HEK293 (cell line): ENCODE results near the gene MAP3K20.
A peak's percentile ranks its signal among the peaks of the same experiment; 100 is the strongest.

Experiments
- CTCF ChIA-PET: fragments of 350-600 bp; formaldehyde crosslinking; extraction: SDS; loops from one replicate; lab custom pipeline; 2021; ENCODE audit warnings: antibody characterized with exemption; lab: Yijun Ruan, JAX
- POLR2A ChIA-PET: fragments of 300-600 bp; formaldehyde crosslinking; extraction: SDS; loops from one replicate; lab custom pipeline; 2020; ENCODE audit warnings: antibody characterized with exemption, inconsistent platforms; lab: Yijun Ruan, JAX
- H3K27ac ChIP-seq: fragments of 200-500 bp; sonication (Bioruptor generic); 2 replicates; pipeline ENCODE4 v1.5.1; 2014; ENCODE audit warnings: low read depth, low read length, control low read depth, inconsistent platforms; ENCODE audit errors: extremely low read depth
- H3K36me3 ChIP-seq, 2 experiments: fragments of 200-500 bp in 1 of 2; sonication (Bioruptor generic) in 1 of 2; 1 replicate in 1 of 2; 2 replicates in 1 of 2; pipeline ENCODE4 v1.5.1; 2014 to 2017; ENCODE audit warnings: inconsistent platforms in 2 of 2, low read length in 2 of 2; ENCODE audit not compliant: control insufficient read depth in 2 of 2, insufficient read depth in 1 of 2
- H3K4me1 ChIP-seq: fragments of 200-500 bp; sonication (Bioruptor generic); 2 replicates; pipeline ENCODE4 v1.5.1; 2014; ENCODE audit warnings: mild to moderate bottlenecking, low read length, inconsistent platforms; ENCODE audit not compliant: control insufficient read depth, insufficient read depth
- H3K4me3 ChIP-seq: 2 replicates; pipeline ENCODE4 v1.5.1; 2011; ENCODE audit warnings: low read depth, mild to moderate bottlenecking, control low read depth, low read length, moderate library complexity
- H3K9me3 ChIP-seq: fragments of 200-500 bp; sonication (Bioruptor generic); 2 replicates; pipeline ENCODE4 v1.5.1; 2014; ENCODE audit warnings: low read depth, low read length, inconsistent platforms; ENCODE audit not compliant: control insufficient read depth, insufficient read depth
- CTCF ChIP-seq: fragments of 450-650 bp; formaldehyde crosslinking; IDR thresholded peaks from 2 replicates; pipeline ENCODE4 v1.5.1; 2016; ENCODE audit warnings: missing biosample characterization, missing genetic modification characterization
- INSM2 ChIP-seq: fragments of 450-650 bp; formaldehyde crosslinking; IDR thresholded peaks from 2 replicates; pipeline ENCODE4 v1.5.1; 2016; ENCODE audit warnings: missing biosample characterization, missing genetic modification characterization
- MZF1 ChIP-seq: fragments of 450-650 bp; formaldehyde crosslinking; IDR thresholded peaks from 2 replicates; pipeline ENCODE4 v1.5.1; 2017; ENCODE audit warnings: missing biosample characterization, missing genetic modification characterization, borderline replicate concordance
- OSR2 ChIP-seq: fragments of 450-650 bp; formaldehyde crosslinking; IDR thresholded peaks from 2 replicates; pipeline ENCODE4 v1.5.1; 2016; ENCODE audit warnings: missing biosample characterization, missing genetic modification characterization
- OVOL3 ChIP-seq: fragments of 450-650 bp; formaldehyde crosslinking; IDR thresholded peaks from 2 replicates; pipeline ENCODE4 v1.5.1; 2016; ENCODE audit warnings: missing biosample characterization, missing genetic modification characterization
- SP2 ChIP-seq: fragments of 450-650 bp; formaldehyde crosslinking; IDR thresholded peaks from 2 replicates; pipeline ENCODE4 v1.5.1; 2016; ENCODE audit warnings: missing biosample characterization, missing genetic modification characterization
- ZBTB48 ChIP-seq: fragments of 450-650 bp; formaldehyde crosslinking; IDR thresholded peaks from 2 replicates; pipeline ENCODE4 v1.5.1; 2016; ENCODE audit warnings: missing biosample characterization, missing genetic modification characterization
- ZEB2 ChIP-seq: fragments of 450-650 bp; formaldehyde crosslinking; IDR thresholded peaks from 2 replicates; pipeline ENCODE4 v1.5.1; 2016; ENCODE audit warnings: missing biosample characterization, missing genetic modification characterization
- ZNF10 ChIP-seq: fragments of 450-650 bp; formaldehyde crosslinking; IDR thresholded peaks from 2 replicates; pipeline ENCODE4 v1.5.1; 2017; ENCODE audit warnings: missing biosample characterization, missing genetic modification characterization
- ZNF138 ChIP-seq: fragments of 450-650 bp; formaldehyde crosslinking; IDR thresholded peaks from 2 replicates; pipeline ENCODE4 v1.5.1; 2016; ENCODE audit warnings: missing biosample characterization, missing genetic modification characterization, borderline replicate concordance
- ZNF146 ChIP-seq: fragments of 450-650 bp; formaldehyde crosslinking; IDR thresholded peaks from 2 replicates; pipeline ENCODE4 v1.5.1; 2016; ENCODE audit warnings: missing biosample characterization, missing genetic modification characterization
- ZNF175 ChIP-seq: fragments of 450-650 bp; formaldehyde crosslinking; IDR thresholded peaks from 2 replicates; pipeline ENCODE4 v1.5.1; 2016; ENCODE audit warnings: missing biosample characterization, missing genetic modification characterization
- ZNF211 ChIP-seq: fragments of 450-650 bp; formaldehyde crosslinking; IDR thresholded peaks from 2 replicates; pipeline ENCODE4 v1.5.1; 2016; ENCODE audit warnings: low read depth, missing biosample characterization, missing genetic modification characterization
- ZNF335 ChIP-seq: fragments of 450-650 bp; formaldehyde crosslinking; conservative IDR thresholded peaks from 2 replicates; pipeline ENCODE4 v1.5.1; 2016; ENCODE audit warnings: missing biosample characterization, missing genetic modification characterization
- ZNF354C ChIP-seq: fragments of 450-650 bp; formaldehyde crosslinking; IDR thresholded peaks from 2 replicates; pipeline ENCODE4 v1.5.1; 2016; ENCODE audit warnings: missing biosample characterization, missing genetic modification characterization, low read depth, borderline replicate concordance
- ZNF362 ChIP-seq: fragments of 450-650 bp; formaldehyde crosslinking; IDR thresholded peaks from 2 replicates; pipeline ENCODE4 v1.5.1; 2016; ENCODE audit warnings: missing biosample characterization, missing genetic modification characterization
- ZNF366 ChIP-seq: fragments of 450-650 bp; formaldehyde crosslinking; conservative IDR thresholded peaks from 2 replicates; pipeline ENCODE4 v1.5.1; 2016; ENCODE audit warnings: missing biosample characterization, missing genetic modification characterization
- ZNF473 ChIP-seq: fragments of 450-650 bp; formaldehyde crosslinking; IDR thresholded peaks from 2 replicates; pipeline ENCODE4 v1.5.1; 2017; ENCODE audit warnings: missing biosample characterization, missing genetic modification characterization
- ZNF555 ChIP-seq: fragments of 450-650 bp; formaldehyde crosslinking; conservative IDR thresholded peaks from 2 replicates; pipeline ENCODE4 v1.5.1; 2017; ENCODE audit warnings: missing biosample characterization, mild to moderate bottlenecking, missing genetic modification characterization, inconsistent platforms
- ZNF585B ChIP-seq: fragments of 450-650 bp; formaldehyde crosslinking; IDR thresholded peaks from 2 replicates; pipeline ENCODE4 v1.5.1; 2016; ENCODE audit warnings: missing biosample characterization, missing genetic modification characterization
- ZNF610 ChIP-seq: fragments of 450-650 bp; formaldehyde crosslinking; IDR thresholded peaks from 2 replicates; pipeline ENCODE4 v1.5.1; 2016; ENCODE audit warnings: missing biosample characterization, missing genetic modification characterization, borderline replicate concordance
- ZNF660 ChIP-seq: fragments of 450-650 bp; IDR thresholded peaks from 2 replicates; pipeline ENCODE4 v1.5.1; 2018; ENCODE audit warnings: missing biosample characterization, mild to moderate bottlenecking, missing genetic modification characterization
- ZNF670 ChIP-seq: fragments of 450-650 bp; formaldehyde crosslinking; IDR thresholded peaks from 2 replicates; pipeline ENCODE4 v1.5.1; 2016; ENCODE audit warnings: missing biosample characterization, missing genetic modification characterization, low read depth
- ZNF677 ChIP-seq: fragments of 450-650 bp; IDR thresholded peaks from 2 replicates; pipeline ENCODE4 v1.5.0; 2018; ENCODE audit warnings: missing biosample characterization, mild to moderate bottlenecking, missing genetic modification characterization, moderate library complexity
- ZNF76 ChIP-seq: fragments of 450-650 bp; formaldehyde crosslinking; IDR thresholded peaks from 2 replicates; pipeline ENCODE4; 2016; ENCODE audit warnings: low read depth, missing biosample characterization, missing genetic modification characterization, borderline replicate concordance
- ZNF776 ChIP-seq: fragments of 450-650 bp; formaldehyde crosslinking; IDR thresholded peaks from 2 replicates; pipeline ENCODE4 v1.5.0; 2017; ENCODE audit warnings: missing biosample characterization, missing genetic modification characterization, borderline replicate concordance
- ZSCAN16 ChIP-seq: fragments of 450-650 bp; formaldehyde crosslinking; IDR thresholded peaks from 2 replicates; pipeline ENCODE4 v1.5.1; 2016; ENCODE audit warnings: missing biosample characterization, missing genetic modification characterization
- ZXDB ChIP-seq: fragments of 450-650 bp; formaldehyde crosslinking; IDR thresholded peaks from 2 replicates; pipeline ENCODE4 v1.5.1; 2016; ENCODE audit warnings: missing biosample characterization, missing genetic modification characterization
- TF ChIP-seq, protein P1 (sequence below): fragments of 450-650 bp; formaldehyde crosslinking; IDR thresholded peaks from 2 replicates; pipeline ENCODE4 v1.5.1; 2016; ENCODE audit warnings: missing biosample characterization, missing genetic modification characterization
- TF ChIP-seq, protein P2 (sequence below): fragments of 450-650 bp; formaldehyde crosslinking; IDR thresholded peaks from 2 replicates; pipeline ENCODE4 v1.5.1; 2017; ENCODE audit warnings: missing biosample characterization, missing genetic modification characterization

The MAP3K20 gene

DNA sequence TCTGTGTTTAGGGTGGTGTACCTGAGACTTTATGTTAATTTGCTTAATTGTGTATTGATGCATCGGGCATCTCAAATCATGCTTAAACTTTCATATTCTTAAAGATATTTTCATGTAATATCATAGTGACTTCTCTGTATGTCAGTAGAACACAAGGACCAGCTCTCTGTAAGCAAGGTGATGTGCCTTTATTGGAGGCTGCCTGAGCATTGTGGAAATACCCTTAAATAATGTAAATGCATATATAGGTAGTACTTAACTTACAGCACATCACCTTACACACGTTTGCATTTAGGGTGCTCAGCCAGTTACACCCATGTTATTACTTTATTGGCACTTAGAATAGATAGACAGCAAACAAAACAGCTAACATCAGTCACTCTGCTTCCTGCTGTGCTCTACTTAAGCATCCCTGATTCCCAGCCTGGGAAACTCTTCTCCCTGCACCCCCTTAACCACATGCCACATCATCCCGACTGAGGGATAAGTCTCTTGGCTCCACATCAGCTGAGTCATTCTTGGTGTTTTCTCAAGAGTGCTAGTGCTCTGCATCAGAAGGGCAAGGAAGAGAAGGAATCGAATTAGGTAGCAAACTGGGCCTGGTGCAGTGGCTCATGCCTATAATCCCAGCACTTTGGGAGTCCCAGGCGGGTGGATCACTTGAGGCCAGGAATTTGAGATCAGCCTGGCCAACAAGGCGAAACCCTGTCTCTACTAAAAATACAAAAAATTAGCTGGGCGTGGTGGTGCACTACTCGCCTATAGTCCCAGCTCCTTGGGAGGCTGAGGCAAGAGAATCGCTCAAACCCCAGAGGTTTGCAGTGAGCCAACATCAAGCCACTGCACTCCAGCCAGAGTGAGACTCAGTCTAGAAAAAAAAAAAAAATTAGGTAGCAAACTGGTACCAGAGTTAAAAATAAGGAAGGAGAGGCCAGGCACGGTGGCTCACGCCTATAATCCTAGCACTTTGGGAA lies 108.7 kb downstream of the MAP3K20 start (continued):
- TF ChIP-seq, protein P1, sequence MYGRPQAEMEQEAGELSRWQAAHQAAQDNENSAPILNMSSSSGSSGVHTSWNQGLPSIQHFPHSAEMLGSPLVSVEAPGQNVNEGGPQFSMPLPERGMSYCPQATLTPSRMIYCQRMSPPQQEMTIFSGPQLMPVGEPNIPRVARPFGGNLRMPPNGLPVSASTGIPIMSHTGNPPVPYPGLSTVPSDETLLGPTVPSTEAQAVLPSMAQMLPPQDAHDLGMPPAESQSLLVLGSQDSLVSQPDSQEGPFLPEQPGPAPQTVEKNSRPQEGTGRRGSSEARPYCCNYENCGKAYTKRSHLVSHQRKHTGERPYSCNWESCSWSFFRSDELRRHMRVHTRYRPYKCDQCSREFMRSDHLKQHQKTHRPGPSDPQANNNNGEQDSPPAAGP (tag by site-specific recombination): peak; percentile 52; the same call in 1 of the 2 replicates
- no peak for TF ChIP-seq CTCF (tag by site-specific recombination)
- no peak for TF ChIP-seq ZNF354C (tag by site-specific recombination)
- peak; percentile 55 for TF ChIP-seq OSR2 (tag by site-specific recombination)
- TF ChIP-seq ZSCAN16 (tag by site-specific recombination): no peak
- no peak for TF ChIP-seq INSM2
- TF ChIP-seq ZBTB48 (tag by site-specific recombination): peak; percentile 70; the same call in 1 of the 2 replicates
- no peak for TF ChIP-seq MZF1 (tag by site-specific recombination)
- TF ChIP-seq ZNF76: no peak
- TF ChIP-seq ZNF335: 0 out of 2 replicates have a peak, but pooled peaks have one; percentile 20
- TF ChIP-seq, protein P2, sequence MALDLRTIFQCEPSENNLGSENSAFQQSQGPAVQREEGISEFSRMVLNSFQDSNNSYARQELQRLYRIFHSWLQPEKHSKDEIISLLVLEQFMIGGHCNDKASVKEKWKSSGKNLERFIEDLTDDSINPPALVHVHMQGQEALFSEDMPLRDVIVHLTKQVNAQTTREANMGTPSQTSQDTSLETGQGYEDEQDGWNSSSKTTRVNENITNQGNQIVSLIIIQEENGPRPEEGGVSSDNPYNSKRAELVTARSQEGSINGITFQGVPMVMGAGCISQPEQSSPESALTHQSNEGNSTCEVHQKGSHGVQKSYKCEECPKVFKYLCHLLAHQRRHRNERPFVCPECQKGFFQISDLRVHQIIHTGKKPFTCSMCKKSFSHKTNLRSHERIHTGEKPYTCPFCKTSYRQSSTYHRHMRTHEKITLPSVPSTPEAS: no peak
- TF ChIP-seq ZNF473 (tag by site-specific recombination): no peak
- TF ChIP-seq ZNF366: peak; percentile 45; the same call in 1 of the 2 replicates
- no peak for TF ChIP-seq SP2 (tag by site-specific recombination)
- TF ChIP-seq ZNF175: no peak
- TF ChIP-seq ZNF610 (tag by site-specific recombination): no peak
- TF ChIP-seq ZNF138 (tag by site-specific recombination): no peak
- no peak for TF ChIP-seq ZNF211 (tag by site-specific recombination)
- TF ChIP-seq ZNF677 (tag by site-specific recombination): no peak
- TF ChIP-seq ZNF660 (tag by site-specific recombination): peak; percentile 66
- TF ChIP-seq, all 188 proteins: peak for 18

GRCh38 chr2:173185437-173185836 lies 109.8 kb downstream of the MAP3K20 start:
- Histone ChIP-seq H3K4me1 (peaks cover 3% of the 10 kb centered on the region), H3K9me3 (no peaks in the 10 kb centered on the region), H3K4me3 (no peak overlapping the region), H3K36me3 (no peaks in the 10 kb centered on the region), H3K27ac (no peak overlapping the region)
- ChIA-PET CTCF (interaction anchor here (0.7 to 4.0 kb wide), 2 partner anchors 14 to 158 kb away, joined by 3 to 18 read pairs; no protein-coding TSS in a partner anchor), POLR2A (no interaction called here)
- TF ChIP-seq ZNF362 (tag by site-specific recombination) (no peak), ZNF555 (no peak), ZNF670 (tag by site-specific recombination) (no peak), ZNF146 (no peak), ZNF585B (tag by site-specific recombination) (no peak), ZNF10 (tag by site-specific recombination) (no peak), ZNF776 (tag by site-specific recombination) (no peak), ZEB2 (tag by site-specific recombination) (no peak), ZXDB (tag by site-specific recombination) (no peak), OVOL3 (tag by site-specific recombination) (no peak)
